Suprapubic skin (tissue), 4 donors: ENCODE measurements around the gene CLIP1.
"Not testable (repeated sequence)": the region's sequence is repeated elsewhere in the genome, so short reads cannot be mapped to it uniquely, and the experiment has no call there.

Source experiments
- CTCF ChIP-seq, 2 donors: fragments of 200-600 bp in 1 of 2; fragments of 450-650 bp in 1 of 2; sonication (generic) in 1 of 2; IDR thresholded peaks; one replicate each; pipeline ENCODE4 v1.5.1; 2016 to 2019; ENCODE audit warnings: antibody characterized with exemption in 2 of 2, mild to moderate bottlenecking in 1 of 2, moderate library complexity in 1 of 2
- POLR2A ChIP-seq, 2 donors: fragments of 450-650 bp; IDR thresholded peaks; one replicate each; pipeline ENCODE4 v1.6.1; 2017; ENCODE audit warnings: antibody characterized with exemption in 2 of 2, mild to moderate bottlenecking in 2 of 2, moderate library complexity in 2 of 2
- POLR2AphosphoS5 ChIP-seq, 3 donors: sonication (generic); formaldehyde crosslinking; IDR thresholded peaks; one replicate each; pipeline ENCODE4 v1.6.1; 2017; ENCODE audit warnings: antibody characterized with exemption in 3 of 3

DNA sequence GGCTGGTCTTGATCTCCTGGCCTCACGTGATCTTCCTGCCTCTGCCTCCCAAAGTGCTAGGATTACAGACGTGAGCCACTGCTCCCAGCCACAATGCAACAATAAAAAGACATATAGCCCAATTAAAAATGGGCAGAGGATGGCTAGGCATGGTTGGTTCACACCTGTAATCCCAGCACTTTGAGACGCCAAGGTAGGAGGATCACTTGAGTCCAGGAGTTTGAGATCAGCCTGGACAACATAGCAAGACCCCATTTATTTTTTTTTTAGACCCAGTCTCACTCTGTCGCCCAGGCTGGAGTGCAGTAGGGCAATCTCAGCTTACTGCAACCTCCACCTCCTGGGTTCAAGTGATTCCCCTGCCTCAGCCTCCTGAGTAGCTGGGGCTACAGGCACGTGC is 21.6 kb upstream of the CLIP1 start:
- TF ChIP-seq CTCF, POLR2A, POLR2AphosphoS5 (IDR thresholded peaks at IDR 0.05): not testable (repeated sequence)
